ENCODE measurements around the gene SAMD11.

SAMD11 gene

DNA sequence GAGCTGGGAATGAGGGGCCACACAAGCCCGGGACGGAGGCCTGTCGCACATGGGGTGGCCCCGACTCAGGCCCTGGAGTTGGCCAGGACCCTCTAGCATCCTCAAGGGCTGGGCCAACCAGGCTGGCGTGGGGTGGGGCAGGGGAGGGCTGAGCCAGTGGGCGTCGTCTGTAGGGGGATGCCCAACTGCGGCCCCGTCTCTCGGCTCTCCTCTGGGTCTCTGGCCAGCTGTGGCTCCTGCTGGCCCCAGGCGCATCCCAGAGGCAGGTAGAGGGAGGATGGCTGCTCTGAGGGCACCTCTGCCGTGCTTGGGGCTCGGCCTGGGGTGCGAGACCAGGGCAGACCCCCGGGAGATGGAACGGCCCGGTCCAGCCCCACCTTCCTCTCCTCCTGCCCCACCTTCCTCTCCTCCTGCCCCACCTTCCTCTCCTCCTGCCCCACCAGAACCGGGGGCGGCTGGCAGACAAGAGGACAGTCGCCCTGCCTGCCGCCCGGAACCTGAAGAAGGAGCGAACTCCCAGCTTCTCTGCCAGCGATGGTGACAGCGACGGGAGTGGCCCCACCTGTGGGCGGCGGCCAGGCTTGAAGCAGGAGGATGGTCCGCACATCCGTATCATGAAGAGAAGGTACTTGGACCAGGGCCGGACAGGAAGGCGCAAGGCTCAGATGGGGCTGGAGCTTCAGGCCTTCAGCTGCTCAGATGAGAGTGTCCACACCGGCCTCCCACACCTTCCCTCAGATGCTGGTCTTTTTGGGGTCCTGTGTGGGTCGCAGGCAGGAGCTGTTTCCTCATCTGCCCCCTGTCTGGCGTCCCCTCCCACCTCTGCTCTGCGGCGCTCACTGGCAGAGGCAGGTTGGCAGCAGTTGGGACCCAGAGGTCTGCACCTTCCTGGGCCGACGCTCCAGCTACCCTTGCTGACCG is 6.2 kb downstream of the SAMD11 start:
- no peak overlapping the region for H3K27ac ChIP-seq
- no peak for TF ChIP-seq CTCF (IDR thresholded peaks at IDR 0.05; ENCODE audit: low read depth, low read length, missing control alignments)
- in situ Hi-C loops (cut with HindIII; ENCODE audit: low pct_ligation_motif_present, low sequenced_read_pairs) = no loop called here
- DNase-seq = no peak
- no peaks in the 10 kb centered on the region for H3K36me3 ChIP-seq (replicated peaks)
- no peak overlapping the region for H3K4me3 ChIP-seq (ENCODE audit: low read depth, low read length)
- peaks cover 47% of the 10 kb centered on the region for H3K27me3 ChIP-seq (replicated peaks)

DNA sequence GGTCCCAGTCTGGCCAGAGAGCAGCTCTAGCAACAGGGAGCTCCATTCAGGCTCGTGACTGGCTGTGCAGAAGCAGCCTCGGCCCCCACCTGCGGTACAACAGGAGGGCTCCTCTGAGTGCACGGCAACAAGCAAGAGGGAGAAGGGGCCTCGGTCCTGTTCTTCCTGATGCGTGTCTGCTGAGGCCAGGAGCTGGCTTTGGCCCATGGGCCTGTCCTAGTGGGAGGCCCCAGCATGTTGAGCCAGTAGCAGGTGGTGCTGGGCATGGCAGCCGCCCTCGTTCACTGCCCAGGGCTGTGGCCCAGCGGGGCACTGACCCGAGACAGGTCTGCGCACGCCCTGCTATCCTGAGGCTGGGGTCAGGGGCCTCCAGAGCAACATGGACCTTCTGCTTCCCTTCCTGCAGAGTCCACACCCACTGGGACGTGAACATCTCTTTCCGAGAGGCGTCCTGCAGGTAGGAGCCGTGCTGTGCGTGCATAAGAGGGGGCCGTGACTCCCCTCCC is 7.0 kb downstream of the SAMD11 start:
- Histone ChIP-seq H3K27me3 (replicated peaks) (peaks cover 49% of the 10 kb centered on the region), H3K4me3 (ENCODE audit: low read depth, low read length) (no peak overlapping the region), H3K36me3 (replicated peaks) (no peaks in the 10 kb centered on the region), H3K27ac (no peak overlapping the region)
- TF ChIP-seq CTCF (IDR thresholded peaks at IDR 0.05; ENCODE audit: low read depth, low read length, missing control alignments) = no peak
- in situ Hi-C loops (cut with HindIII; ENCODE audit: low pct_ligation_motif_present, low sequenced_read_pairs) = no loop called here
- no peak for DNase-seq

- Histone ChIP-seq H3K27me3 (replicated peaks) (peaks cover 47% of the 10 kb centered on the region), H3K36me3 (replicated peaks) (no peaks in the 10 kb centered on the region), H3K4me3 (ENCODE audit: low read depth, low read length) (no peak overlapping the region), H3K27ac (no peak overlapping the region)
- peak; percentile 20 for TF ChIP-seq CTCF (IDR thresholded peaks at IDR 0.05; ENCODE audit: low read depth, low read length, missing control alignments)
- in situ Hi-C loops (cut with HindIII; ENCODE audit: low pct_ligation_motif_present, low sequenced_read_pairs) = no loop called here
- DNase-seq = no peak
Observed at GRCh38 chr1:931380-932172, 7.9 kb downstream of the SAMD11 start.

- DNase-seq = no peak
- Histone ChIP-seq H3K27me3 (replicated peaks) (peaks cover 42% of the 10 kb centered on the region), H3K27ac (no peak overlapping the region), H3K4me3 (ENCODE audit: low read depth, low read length) (no peak overlapping the region), H3K36me3 (replicated peaks) (no peaks in the 10 kb centered on the region)
- in situ Hi-C loops (cut with HindIII; ENCODE audit: low pct_ligation_motif_present, low sequenced_read_pairs) = no loop called here
- no peak for TF ChIP-seq CTCF (IDR thresholded peaks at IDR 0.05; ENCODE audit: low read depth, low read length, missing control alignments)
Observed at GRCh38 chr1:932173-932510, 8.4 kb downstream of the SAMD11 start.

DNA sequence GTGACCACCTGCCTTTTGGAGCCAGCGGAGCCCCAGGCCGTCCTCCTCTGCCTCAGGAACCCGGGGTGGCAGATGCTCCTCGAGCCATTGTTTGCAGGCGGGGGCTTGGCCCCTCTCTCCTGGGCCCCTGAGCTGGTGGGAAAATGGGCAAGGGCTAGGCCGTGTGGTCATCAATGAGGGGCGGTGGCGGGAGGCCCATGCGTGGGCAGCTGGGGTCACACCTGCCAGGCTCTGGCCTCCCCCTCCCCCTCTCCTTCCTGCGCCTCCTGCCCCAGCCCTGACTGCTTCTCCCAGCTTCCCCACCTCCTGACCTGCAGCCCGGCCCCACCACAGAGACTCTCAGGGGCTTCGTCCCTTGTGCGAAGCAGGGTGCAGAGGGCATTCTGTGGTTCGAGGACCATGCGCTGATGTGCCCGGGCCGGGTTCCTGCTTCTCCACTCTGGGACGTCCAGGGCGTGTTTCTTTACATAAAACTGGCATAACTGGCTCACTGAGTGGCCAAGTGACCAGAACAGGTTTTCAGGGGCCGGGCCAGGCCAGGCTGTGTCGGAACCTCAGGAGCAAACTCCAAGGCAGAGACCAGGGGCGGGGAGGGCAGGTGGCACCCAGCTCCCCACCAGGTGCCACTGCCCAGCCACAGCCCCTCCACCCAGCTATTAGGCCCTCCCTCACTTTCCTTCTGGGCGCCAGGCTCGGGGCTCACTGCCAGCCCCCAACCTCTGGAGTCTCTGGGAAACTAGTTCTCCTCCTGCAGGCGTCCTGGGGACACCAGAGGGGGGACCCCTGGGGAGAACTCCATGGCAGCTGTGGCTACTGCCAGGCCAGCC is 9.3 kb downstream of the SAMD11 start:
- in situ Hi-C loops (cut with HindIII; ENCODE audit: low pct_ligation_motif_present, low sequenced_read_pairs) = no loop called here
- no peak for TF ChIP-seq CTCF (IDR thresholded peaks at IDR 0.05; ENCODE audit: low read depth, low read length, missing control alignments)
- peaks cover 39% of the 10 kb centered on the region for H3K27me3 ChIP-seq (replicated peaks)
- DNase-seq = no peak
- H3K36me3 ChIP-seq (replicated peaks) = no peaks in the 10 kb centered on the region
- H3K4me3 ChIP-seq (ENCODE audit: low read depth, low read length) = no peak overlapping the region
- H3K27ac ChIP-seq = no peak overlapping the region
